Endodermal cell (in vitro differentiated cells): ENCODE data around the gene CEMIP2. TPM values are rescaled to one million over a fixed set of nuclear protein-coding genes. Genes with fewer than 3 reads are reported as not detected.
"Not testable (repeated sequence)": the region's sequence is repeated elsewhere in the genome, so short reads cannot be mapped to it uniquely, and the experiment has no call there.

ENCODE experiments used
- DNase-seq: peaks from one replicate; pipeline ENCODE4 v3.0.0-alpha.2; 2017
- H3K27ac ChIP-seq: 2 replicates; pipeline ENCODE4 v1.5.1; 2013; ENCODE audit warnings: mild to moderate bottlenecking, low read depth, low read length, moderate library complexity
- H3K27me3 ChIP-seq: 2 replicates; pipeline ENCODE4 v1.6.1; 2013; ENCODE audit warnings: mild to moderate bottlenecking, low read length, moderate library complexity; ENCODE audit not compliant: insufficient read depth, control insufficient read depth, poor library complexity, severe bottlenecking
- H3K36me3 ChIP-seq: 2 replicates; pipeline ENCODE4 v1.7.0; 2013; ENCODE audit warnings: mild to moderate bottlenecking, low read length, moderate library complexity; ENCODE audit not compliant: control insufficient read depth, insufficient read depth
- H3K4me1 ChIP-seq: one replicate; pipeline ENCODE4 v1.7.0; 2013; ENCODE audit warnings: low read length; ENCODE audit not compliant: control insufficient read depth, insufficient read depth
- H3K4me3 ChIP-seq: 2 replicates; pipeline ENCODE4 v1.5.1; 2013; ENCODE audit warnings: mild to moderate bottlenecking, low read length, moderate library complexity
- H3K9ac ChIP-seq: 2 replicates; pipeline ENCODE4 v1.6.1; 2013; ENCODE audit warnings: mild to moderate bottlenecking, low read length, moderate library complexity; ENCODE audit not compliant: poor library complexity, severe bottlenecking; ENCODE audit errors: extremely low read depth
- H3K9me3 ChIP-seq: 2 replicates; pipeline ENCODE4 v1.6.1; 2013; ENCODE audit warnings: mild to moderate bottlenecking, low read length, moderate library complexity; ENCODE audit not compliant: control insufficient read depth
- H3K27ac Mint-ChIP-seq: 2 replicates; pipeline ENCODE4 v1.8.0; 2020; ENCODE audit warnings: mixed read lengths
- H3K27me3 Mint-ChIP-seq: 2 replicates; pipeline ENCODE4 v1.8.0; 2021; ENCODE audit warnings: mild to moderate bottlenecking, mixed read lengths; ENCODE audit not compliant: insufficient read depth
- H3K36me3 Mint-ChIP-seq: 2 replicates; pipeline ENCODE4 v1.8.0; 2020; ENCODE audit warnings: low read depth, mixed read lengths
- H3K4me1 Mint-ChIP-seq: 2 replicates; pipeline ENCODE4 v1.8.0; 2020; ENCODE audit warnings: mixed read lengths
- H3K4me3 Mint-ChIP-seq: 2 replicates; pipeline ENCODE4 v1.8.0; 2020; ENCODE audit warnings: mild to moderate bottlenecking, moderate library complexity, mixed read lengths
- H3K9me3 Mint-ChIP-seq: 2 replicates; pipeline ENCODE4 v1.8.0; 2020; ENCODE audit warnings: mild to moderate bottlenecking, mixed read lengths
- WGBS, 2 experiments: methylation state at CpG; one replicate each; pipeline versions ENCODE4 v1.1.5 to v1.1.7; 2013; ENCODE audit warnings: missing lambda C conversion rate in 2 of 2, mixed read lengths in 1 of 2; ENCODE audit not compliant: insufficient coverage in 1 of 2, insufficient read length in 1 of 2; 5-methylcytosine and 5-hydroxymethylcytosine counted together
- total RNA-seq, 2 donors: library from RNA; stranded (reverse); fragmentation: NEBNext Ultra II Directional in 1 of 2; extraction: Animal tissue kit (Norgen Biotek cat#: 25700) in 1 of 2; gene quantifications; 2 replicates in 1 of 2; 3 replicates in 1 of 2; pipeline ENCODE4 v1.2.1, GENCODE V29; 2021
- TF ChIP-seq, protein P1 (sequence below): fragments of 200-600 bp; sonication (generic); conservative IDR thresholded peaks from 2 replicates; pipeline ENCODE4 v1.5.0; 2021; ENCODE audit warnings: antibody characterized with exemption, mild to moderate bottlenecking

Gene CEMIP2
- total RNA-seq, 2 donors from 2014 or later, result 57.9 to 70.1 TPM

DNA sequence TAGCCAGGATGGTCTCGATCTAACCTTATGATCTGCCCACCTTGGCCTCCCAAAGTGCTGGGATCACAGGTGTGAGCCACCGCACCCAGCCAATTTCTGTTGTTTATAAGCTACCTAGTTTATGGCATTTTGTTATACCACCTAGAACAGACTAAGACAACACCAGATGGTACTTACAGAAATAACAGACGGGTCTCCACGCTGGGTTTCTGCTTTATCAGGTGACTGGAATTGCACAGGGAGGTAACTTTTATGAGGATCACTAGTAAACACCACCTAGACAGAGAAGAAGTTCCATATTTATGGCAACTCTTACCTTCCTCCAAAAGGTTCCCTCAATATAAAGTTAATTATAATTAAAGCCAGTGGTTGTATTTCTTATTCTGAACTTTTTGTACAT, 74.0 kb downstream of the CEMIP2 start:
- H3K4me1 ChIP-seq, result no peaks in the 10 kb centered on the region
- WGBS, 2 experiments, result 97 to 100% methylated on average over 3 to 4 of the region's 4 CpGs
- H3K9me3 ChIP-seq, result no peaks in the 10 kb centered on the region
- DNase-seq, result no peak
- H3K27me3 Mint-ChIP-seq, result no peaks in the 10 kb centered on the region
- H3K4me3 Mint-ChIP-seq, result no peak overlapping the region
- no peak overlapping the region for H3K4me3 ChIP-seq
- no peak overlapping the region for H3K9ac ChIP-seq
- peaks cover 66% of the 10 kb centered on the region for H3K36me3 Mint-ChIP-seq
- H3K27ac Mint-ChIP-seq, result no peak overlapping the region
- H3K9me3 Mint-ChIP-seq, result no peaks in the 10 kb centered on the region
- peaks cover 82% of the 10 kb centered on the region for H3K36me3 ChIP-seq
- H3K27me3 ChIP-seq, result no peaks in the 10 kb centered on the region
- TF ChIP-seq, protein P1, sequence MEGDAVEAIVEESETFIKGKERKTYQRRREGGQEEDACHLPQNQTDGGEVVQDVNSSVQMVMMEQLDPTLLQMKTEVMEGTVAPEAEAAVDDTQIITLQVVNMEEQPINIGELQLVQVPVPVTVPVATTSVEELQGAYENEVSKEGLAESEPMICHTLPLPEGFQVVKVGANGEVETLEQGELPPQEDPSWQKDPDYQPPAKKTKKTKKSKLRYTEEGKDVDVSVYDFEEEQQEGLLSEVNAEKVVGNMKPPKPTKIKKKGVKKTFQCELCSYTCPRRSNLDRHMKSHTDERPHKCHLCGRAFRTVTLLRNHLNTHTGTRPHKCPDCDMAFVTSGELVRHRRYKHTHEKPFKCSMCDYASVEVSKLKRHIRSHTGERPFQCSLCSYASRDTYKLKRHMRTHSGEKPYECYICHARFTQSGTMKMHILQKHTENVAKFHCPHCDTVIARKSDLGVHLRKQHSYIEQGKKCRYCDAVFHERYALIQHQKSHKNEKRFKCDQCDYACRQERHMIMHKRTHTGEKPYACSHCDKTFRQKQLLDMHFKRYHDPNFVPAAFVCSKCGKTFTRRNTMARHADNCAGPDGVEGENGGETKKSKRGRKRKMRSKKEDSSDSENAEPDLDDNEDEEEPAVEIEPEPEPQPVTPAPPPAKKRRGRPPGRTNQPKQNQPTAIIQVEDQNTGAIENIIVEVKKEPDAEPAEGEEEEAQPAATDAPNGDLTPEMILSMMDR, result no peak
- no peaks in the 10 kb centered on the region for H3K4me1 Mint-ChIP-seq
- no peak overlapping the region for H3K27ac ChIP-seq

DNA sequence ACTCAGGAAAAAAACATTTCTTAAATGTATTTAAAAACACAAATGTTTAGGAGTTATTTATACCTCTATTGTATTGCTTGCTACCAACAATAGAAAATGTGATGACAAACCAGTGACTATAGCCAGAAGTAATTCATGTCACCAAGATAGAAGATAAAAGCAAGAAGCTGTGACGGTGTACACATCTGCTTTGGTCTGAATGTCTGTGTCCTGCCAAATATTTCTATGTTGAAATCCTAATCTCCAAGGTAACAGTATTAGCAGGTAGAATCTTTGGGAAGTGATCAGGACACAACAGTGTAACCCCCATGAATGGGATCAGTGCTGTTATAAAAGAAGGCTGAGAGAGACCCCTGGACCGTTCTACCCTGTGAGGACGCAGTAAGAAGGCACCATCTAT, 74.7 kb downstream of the CEMIP2 start:
- TF ChIP-seq, protein P1, result no peak

DNA sequence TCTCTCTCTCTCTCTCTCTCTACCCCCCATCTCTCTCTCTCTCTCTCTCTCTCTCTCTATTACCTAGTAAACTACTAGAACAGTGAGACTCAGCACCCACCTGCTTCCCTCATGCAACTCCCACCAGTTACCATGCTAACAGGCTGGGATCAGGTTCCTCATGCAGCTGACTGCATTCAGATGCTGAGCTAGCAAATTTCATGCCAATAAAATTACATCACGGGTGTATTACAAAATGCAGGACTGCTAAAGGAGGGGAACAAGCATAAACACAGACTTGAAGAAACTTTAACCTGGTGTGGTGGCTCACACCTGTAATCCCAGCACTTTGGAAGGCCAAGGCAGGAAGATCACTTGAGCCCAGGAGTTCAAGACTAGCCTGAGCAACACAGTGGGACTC, 76.0 kb downstream of the CEMIP2 start:
- Histone ChIP-seq H3K4me1 (no peaks in the 10 kb centered on the region), H3K27ac (no peak overlapping the region), H3K36me3 (peaks cover 84% of the 10 kb centered on the region), H3K9me3 (no peaks in the 10 kb centered on the region), H3K9ac (no peak overlapping the region), H3K27me3 (no peaks in the 10 kb centered on the region), H3K4me3 (no peak overlapping the region)
- 87 to 89% methylated on average over 1 of the region's 1 CpG for WGBS, 2 experiments
- no peaks in the 10 kb centered on the region for H3K9me3 Mint-ChIP-seq
- H3K27ac Mint-ChIP-seq, result no peak overlapping the region
- no peaks in the 10 kb centered on the region for H3K4me1 Mint-ChIP-seq
- H3K36me3 Mint-ChIP-seq, result peaks cover 62% of the 10 kb centered on the region
- H3K4me3 Mint-ChIP-seq, result no peak overlapping the region
- TF ChIP-seq, protein P1, result no peak
- no peaks in the 10 kb centered on the region for H3K27me3 Mint-ChIP-seq
- no peak for DNase-seq

More for the DNA sequence above, 74.7 kb downstream of the CEMIP2 start:
- Mint-ChIP-seq H3K4me1 (no peaks in the 10 kb centered on the region), H3K27me3 (no peaks in the 10 kb centered on the region), H3K27ac (no peak overlapping the region), H3K36me3 (peaks cover 67% of the 10 kb centered on the region), H3K9me3 (no peaks in the 10 kb centered on the region), H3K4me3 (no peak overlapping the region)
- no peak overlapping the region for H3K4me3 ChIP-seq
- H3K27ac ChIP-seq, result no peak overlapping the region
- WGBS, 2 experiments, result 99 to 100% methylated on average over 3 of the region's 3 CpGs
- DNase-seq, result no peak
- peaks cover 84% of the 10 kb centered on the region for H3K36me3 ChIP-seq
- H3K9ac ChIP-seq, result no peak overlapping the region
- no peaks in the 10 kb centered on the region for H3K27me3 ChIP-seq
- H3K4me1 ChIP-seq, result no peaks in the 10 kb centered on the region
- H3K9me3 ChIP-seq, result no peaks in the 10 kb centered on the region

DNA sequence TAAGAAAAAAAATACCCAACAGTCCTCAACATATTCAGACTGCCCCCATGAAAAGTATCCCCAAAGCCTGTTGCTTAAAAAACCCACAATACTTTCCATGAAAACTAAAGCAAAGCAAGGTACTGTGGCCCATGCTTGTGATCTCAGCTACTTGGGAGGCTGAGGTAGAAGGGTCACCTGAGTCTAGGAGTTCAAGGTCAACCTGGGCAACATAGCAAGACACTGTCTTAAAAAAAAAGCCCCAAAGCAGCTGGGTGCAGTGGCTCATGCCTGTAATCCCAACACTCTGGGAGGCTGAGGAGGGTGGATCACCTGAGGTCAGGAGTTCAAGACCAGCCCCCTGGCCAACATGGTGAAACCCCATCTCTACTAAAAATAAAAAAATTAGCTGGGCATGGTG, 76.7 kb downstream of the CEMIP2 start:
- not testable (repeated sequence) for H3K4me3 ChIP-seq, H3K9ac ChIP-seq, H3K9me3 Mint-ChIP-seq, H3K4me3 Mint-ChIP-seq, H3K27me3 Mint-ChIP-seq, H3K4me1 Mint-ChIP-seq, H3K27ac Mint-ChIP-seq, H3K4me1 ChIP-seq, H3K27me3 ChIP-seq, DNase-seq, H3K9me3 ChIP-seq, H3K27ac ChIP-seq
- H3K36me3 Mint-ChIP-seq, result peaks cover 60% of the 10 kb centered on the region
- peaks cover 83% of the 10 kb centered on the region for H3K36me3 ChIP-seq
